Thyroid gland (tissue), 4 donors: ENCODE results near the gene C5. TPM values are rescaled to one million over a fixed set of nuclear protein-coding genes. Genes with fewer than 3 reads are reported as not detected.

Experiments
- DNase-seq, 2 donors: peaks; one replicate each; pipeline ENCODE4 v3.0.0-alpha.2; 2019
- H3K27ac ChIP-seq, 3 donors: fragments of 200-600 bp; sonication (generic); 1 replicate in 2 of 3; 2 replicates in 1 of 3; pipeline ENCODE4 v1.5.1; 2016 to 2019; ENCODE audit warnings: mild to moderate bottlenecking in 1 of 3, moderate library complexity in 1 of 3
- H3K27me3 ChIP-seq: fragments of 200-600 bp; sonication (generic); one replicate; pipeline ENCODE4 v1.5.1; 2019
- H3K36me3 ChIP-seq, 2 donors: fragments of 200-600 bp; sonication (generic); one replicate each; pipeline ENCODE4 v1.5.1; 2016 to 2019
- H3K4me1 ChIP-seq, 2 donors: fragments of 200-600 bp; sonication (generic); one replicate each; pipeline ENCODE4 v1.5.1; 2017 to 2019
- H3K4me3 ChIP-seq, 3 donors: fragments of 200-600 bp; sonication (generic); replicated peaks in 1 of 3; 1 replicate in 2 of 3; 2 replicates in 1 of 3; pipeline ENCODE4 v1.5.1; 2016; ENCODE audit warnings: mild to moderate bottlenecking in 1 of 3
- H3K9me3 ChIP-seq: fragments of 200-600 bp; sonication (generic); one replicate; pipeline ENCODE4 v1.5.1; 2017
- CTCF ChIP-seq, 6 experiments: fragments of 200-600 bp in 3 of 6; fragments of 450-650 bp in 3 of 6; sonication (generic) in 3 of 6; IDR thresholded peaks; one replicate each; pipeline ENCODE4 v1.5.1; 2016 to 2019; ENCODE audit warnings: antibody characterized with exemption in 6 of 6, mild to moderate bottlenecking in 2 of 6, inconsistent platforms in 1 of 6, moderate library complexity in 1 of 6
- POLR2A ChIP-seq, 2 donors: fragments of 450-650 bp; IDR thresholded peaks; one replicate each; pipeline ENCODE4 v1.6.1; 2017; ENCODE audit warnings: antibody characterized with exemption in 2 of 2, mild to moderate bottlenecking in 2 of 2, moderate library complexity in 1 of 2
- WGBS, 2 donors: methylation state at CpG; one replicate each; pipeline ENCODE4 v1.1.5; 2017; 5-methylcytosine and 5-hydroxymethylcytosine counted together
- intact Hi-C: fragments of 100-400 bp; cut with DNase I; formaldehyde crosslinking; loops from one replicate; pipeline ENCODE4 v1.15.1; 2023
- total RNA-seq, 4 donors: library from RNA; depleted of rRNA; stranded (reverse); fragments of >200 nt; gene quantifications; one replicate each; pipeline ENCODE4 v1.2.3, GENCODE V29; 2016

Gene C5
- total RNA-seq, 4 donors from 2014 or later: 1.7 to 3.4 (median 2.8) TPM

DNA sequence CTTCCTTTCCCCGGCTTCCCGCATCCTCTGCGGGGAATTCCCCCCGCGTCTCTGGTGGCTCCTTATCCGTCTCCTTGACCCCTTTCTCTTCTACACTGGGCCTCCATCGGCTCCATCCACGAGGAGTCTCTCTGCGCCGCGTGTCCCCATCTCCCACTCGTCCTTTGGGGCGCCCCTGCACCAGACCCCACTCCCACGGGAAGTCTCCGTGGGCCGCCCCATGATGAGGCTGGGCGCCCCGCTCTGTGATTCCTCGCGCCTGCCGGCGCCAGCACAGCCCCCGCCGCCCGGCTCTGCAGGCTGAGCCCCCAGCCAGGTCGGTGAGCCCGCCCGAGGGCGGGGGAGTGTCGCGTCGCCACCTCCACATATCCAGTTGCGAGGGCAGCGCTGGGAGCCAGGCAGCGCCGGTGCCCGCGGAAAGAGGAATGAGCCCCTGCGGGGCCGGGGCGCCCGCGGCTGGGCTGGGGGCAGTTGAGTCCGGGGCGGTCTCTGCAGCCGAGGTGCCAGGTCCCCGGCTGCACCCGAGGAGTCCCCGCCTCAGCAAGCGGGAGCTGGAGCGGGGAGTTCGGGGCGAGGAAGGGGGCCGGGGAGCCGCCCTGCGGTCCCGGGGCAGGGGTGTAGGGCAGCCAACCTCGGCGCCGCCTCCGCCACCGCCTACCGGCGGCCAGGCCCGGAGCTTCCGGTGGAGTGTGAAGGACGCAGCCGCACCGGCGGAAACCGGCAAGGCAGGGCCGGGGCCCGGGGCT lies 121.4 kb downstream of the C5 start:
- TF ChIP-seq CTCF (IDR thresholded peaks at IDR 0.05) (peak in 2 of 6 experiments; percentile 17 to 29), POLR2A (IDR thresholded peaks at IDR 0.05) (peak in 1 of 2 donors; percentile 78)
- peak; percentile 73 to 77 for DNase-seq
- 1% methylated on average over 16 to 17 of the region's 73 CpGs for WGBS, 2 donors
- Histone ChIP-seq H3K4me3 (peak overlapping the region; percentile 62 to 85 (median 78)), H3K4me1 (peaks cover 14 to 28% of the 10 kb centered on the region in 2 donors), H3K36me3 (no peaks in the 10 kb centered on the region), H3K27ac (peak overlapping the region; percentile 85 to 91 (median 89)), H3K9me3 (no peaks in the 10 kb centered on the region), H3K27me3 (no peaks in the 10 kb centered on the region)
- intact Hi-C loops: loop anchor here (5.0 kb wide), 1 partner anchor 56 kb away; no protein-coding TSS in a partner anchor

DNA sequence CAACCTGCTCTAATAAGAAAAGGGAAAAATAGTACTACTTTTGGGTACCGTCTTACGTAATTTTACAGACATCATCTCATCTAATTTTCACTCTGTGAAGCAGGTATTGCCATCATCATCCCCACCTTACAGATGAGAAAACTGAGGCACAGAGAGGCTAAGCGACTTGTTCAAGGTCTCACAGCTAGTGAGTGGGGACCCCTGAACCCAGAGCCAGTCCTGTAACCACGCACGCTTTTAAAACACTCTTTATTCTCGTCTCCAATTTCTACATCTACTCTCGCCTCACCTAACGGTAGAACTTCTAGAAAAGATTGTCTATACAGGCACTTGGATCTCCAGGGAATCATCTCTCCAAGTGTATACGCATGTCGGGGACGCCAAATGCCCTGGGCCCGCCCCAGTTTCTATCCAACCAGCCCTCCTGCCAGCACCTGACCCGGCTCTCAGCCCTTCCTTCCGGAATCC lies 122.0 kb downstream of the C5 start:
- Histone ChIP-seq H3K27ac (peak overlapping the region; percentile 85 to 91 (median 89)), H3K36me3 (no peaks in the 10 kb centered on the region), H3K4me1 (peaks cover 14 to 28% of the 10 kb centered on the region in 2 donors), H3K27me3 (no peaks in the 10 kb centered on the region), H3K9me3 (no peaks in the 10 kb centered on the region), H3K4me3 (peak overlapping the region; percentile 62 to 85 (median 78))
- intact Hi-C loops: loop anchor here (5.0 kb wide), 1 partner anchor 56 kb away; no protein-coding TSS in a partner anchor
- 43 to 49% methylated on average over 14 of the region's 14 CpGs for WGBS, 2 donors
- peak; percentile 47 to 59 for DNase-seq
- TF ChIP-seq CTCF (IDR thresholded peaks at IDR 0.05) (no peak), POLR2A (IDR thresholded peaks at IDR 0.05) (no peak)

DNA sequence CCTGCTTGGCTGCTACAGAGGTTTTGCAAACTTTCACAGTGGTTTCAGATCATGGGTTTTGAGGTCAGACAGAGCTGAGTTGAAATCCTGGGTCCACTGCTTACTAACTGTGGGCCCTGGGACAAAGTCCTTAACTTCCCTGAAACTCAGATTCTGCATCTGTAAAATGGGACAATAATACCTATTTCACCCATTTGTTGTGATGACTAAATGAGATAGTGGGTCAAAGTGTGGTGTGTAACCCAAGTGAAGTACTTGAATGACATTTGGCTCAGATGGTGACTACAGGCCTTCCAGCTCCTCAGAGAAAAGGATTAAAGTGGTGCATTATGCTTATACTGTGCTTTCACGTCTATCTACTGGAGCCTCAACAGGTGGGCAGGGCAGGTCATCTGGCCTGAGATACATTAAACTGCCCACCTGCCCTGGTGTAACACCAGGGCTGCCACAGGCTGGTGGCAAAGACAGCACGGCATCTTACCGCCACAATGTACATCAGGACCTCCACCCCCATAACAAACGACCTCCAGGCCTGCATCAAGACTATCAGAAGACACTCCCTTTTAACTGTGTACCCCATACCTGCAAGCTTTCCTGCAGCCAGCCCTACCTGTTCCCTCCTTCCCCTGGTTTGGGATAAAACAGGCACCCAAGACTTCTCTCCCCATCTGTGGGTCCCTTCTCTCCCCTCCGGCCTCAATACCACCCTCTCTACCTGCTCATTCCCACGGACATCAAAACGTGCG lies 122.6 kb downstream of the C5 start:
- Histone ChIP-seq H3K4me1 (peaks cover 14 to 28% of the 10 kb centered on the region in 2 donors), H3K27ac (peak overlapping the region in 1 of 3 donors; percentile 53), H3K9me3 (no peaks in the 10 kb centered on the region), H3K27me3 (no peaks in the 10 kb centered on the region), H3K36me3 (no peaks in the 10 kb centered on the region), H3K4me3 (no peak overlapping the region)
- 59 to 67% methylated on average over 5 to 8 of the region's 8 CpGs for WGBS, 2 donors
- intact Hi-C loops: loop anchor here (5.0 kb wide), 1 partner anchor 55 kb away; no protein-coding TSS in a partner anchor
- no peak for TF ChIP-seq CTCF (IDR thresholded peaks at IDR 0.05)
- TF ChIP-seq POLR2A (IDR thresholded peaks at IDR 0.05): no peak
- DNase-seq: no peak

- intact Hi-C loops: loop anchor here (5.0 kb wide), 1 partner anchor 54 kb away; no protein-coding TSS in a partner anchor
- no peaks in the 10 kb centered on the region for H3K27me3 ChIP-seq
- no peaks in the 10 kb centered on the region for H3K36me3 ChIP-seq
- TF ChIP-seq CTCF (IDR thresholded peaks at IDR 0.05) (no peak), POLR2A (IDR thresholded peaks at IDR 0.05) (no peak)
- peaks cover 13 to 20% of the 10 kb centered on the region in 2 donors for H3K4me1 ChIP-seq
- H3K27ac ChIP-seq: peak within 1 kb of the TSS; percentile 53 to 62 (median 58)
- 70 to 79% methylated on average over 5 of the region's 6 CpGs for WGBS, 2 donors
- H3K4me3 ChIP-seq: no peak within 1 kb of the TSS
- no peaks in the 10 kb centered on the region for H3K9me3 ChIP-seq
- no peak for DNase-seq
These were observed 123.6 kb downstream of the C5 start, which contains the start of gene TRAF1 for GRCh38 chr9:120926397-120926928. Gene TRAF1, minus strand, starts transcription at chr9:120926796. Its CDS starts 721 bp downstream, at chr9:120926075.
